Stimulated activated CD8-positive, alpha-beta memory T cell treated with anti-CD3 and anti-CD28 coated beads, Interleukin-15, amount 100 ng/mL, for 4 hours (primary cell): ENCODE measurements around the gene KIAA2012.
A peak's percentile ranks its signal among the peaks of the same experiment; 100 is the strongest.

Experiments
- DNase-seq, 2 donors: peaks; one replicate each; pipeline ENCODE4 v3.0.0-alpha.2; 2020; ENCODE audit warnings: low read depth in 2 of 2

Gene KIAA2012

GRCh38 chr2:202072737-202073401, at the start of gene KIAA2012:
Gene KIAA2012, plus strand, starts transcription at chr2:202073255. Its CDS starts 373 bp downstream, at chr2:202073628.
- DNase-seq: no peak

- no peak for DNase-seq
These were observed 49.2 kb upstream of the KIAA2012 start for GRCh38 chr2:202023904-202024266.

DNA sequence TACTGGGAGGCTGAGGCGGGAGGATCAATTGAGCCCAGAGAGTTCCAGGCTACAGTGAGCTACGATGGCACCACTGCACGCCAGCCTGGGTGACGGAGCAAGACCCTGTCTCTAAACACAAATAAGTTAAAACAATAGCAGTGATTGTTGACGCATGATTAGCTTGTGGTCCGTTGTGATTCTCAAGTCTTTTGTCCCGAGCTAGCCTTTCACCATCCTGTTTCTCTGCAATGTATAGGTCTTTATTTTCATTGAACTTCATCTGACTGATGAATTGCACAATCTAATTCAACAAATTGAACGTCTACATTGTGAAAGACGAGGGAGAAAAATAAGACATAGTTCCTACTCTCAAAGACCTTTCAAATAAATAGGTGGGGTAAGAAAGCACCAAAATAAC, 48.2 kb upstream of the KIAA2012 start:
- DNase-seq: no peak

DNA sequence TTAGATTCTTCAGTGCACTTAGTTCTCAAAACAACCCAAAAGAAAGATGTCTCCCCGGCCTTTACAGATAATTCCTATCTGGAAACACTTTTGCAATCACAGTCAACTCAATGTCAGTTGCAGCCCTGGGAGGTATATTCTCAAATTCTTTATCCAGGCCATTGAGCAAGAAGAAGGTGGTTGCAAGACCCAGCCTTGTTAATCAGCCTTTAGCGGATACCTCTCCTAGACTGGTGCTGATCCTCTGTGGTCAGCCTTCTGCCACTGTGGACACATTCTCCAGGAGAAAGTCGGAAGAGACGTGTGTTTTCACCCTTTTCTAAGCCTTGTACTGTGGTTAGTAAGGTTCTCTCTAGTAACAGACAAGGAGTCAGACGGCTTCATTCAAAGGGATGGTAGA, 47.2 kb upstream of the KIAA2012 start:
- DNase-seq: no peak

- DNase-seq: no peak
These were observed 46.5 kb upstream of the KIAA2012 start for GRCh38 chr2:202026507-202026906.

- DNase-seq: no peak
These were observed 42.4 kb upstream of the KIAA2012 start for GRCh38 chr2:202030691-202031090.

DNA sequence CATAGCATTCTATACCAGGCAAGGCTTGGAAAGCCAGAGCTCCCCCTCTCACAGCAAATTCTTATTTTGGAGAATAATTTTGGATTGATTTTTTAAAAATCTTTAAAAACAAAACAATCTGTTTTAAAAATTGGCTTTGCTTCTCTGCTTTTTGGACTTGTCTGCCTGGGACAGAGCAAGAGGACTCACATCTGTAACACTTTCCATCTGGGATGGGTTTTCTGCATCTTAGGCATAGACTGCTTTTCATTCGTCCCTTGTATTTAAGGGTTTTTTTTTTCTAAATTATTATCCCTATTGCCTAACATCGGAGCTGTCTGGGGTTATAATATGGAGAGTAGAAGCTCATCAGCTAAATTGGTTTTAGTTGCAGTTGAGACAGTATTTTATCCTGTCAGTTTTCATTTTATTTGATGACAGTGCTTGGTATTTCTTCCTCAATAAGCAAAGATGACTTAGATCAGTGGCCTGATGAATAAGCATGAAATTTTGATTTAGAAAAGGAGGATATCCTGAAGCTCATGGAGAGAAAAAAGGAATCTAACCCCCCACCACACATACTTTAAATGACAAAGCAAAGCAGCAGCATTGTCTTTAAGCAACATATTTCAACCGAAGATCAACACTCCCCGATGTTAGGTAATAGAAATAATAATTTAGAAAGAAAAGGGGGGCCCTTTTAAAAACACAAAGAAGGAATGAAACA, 41.7 kb upstream of the KIAA2012 start:
- DNase-seq: no peak

DNA sequence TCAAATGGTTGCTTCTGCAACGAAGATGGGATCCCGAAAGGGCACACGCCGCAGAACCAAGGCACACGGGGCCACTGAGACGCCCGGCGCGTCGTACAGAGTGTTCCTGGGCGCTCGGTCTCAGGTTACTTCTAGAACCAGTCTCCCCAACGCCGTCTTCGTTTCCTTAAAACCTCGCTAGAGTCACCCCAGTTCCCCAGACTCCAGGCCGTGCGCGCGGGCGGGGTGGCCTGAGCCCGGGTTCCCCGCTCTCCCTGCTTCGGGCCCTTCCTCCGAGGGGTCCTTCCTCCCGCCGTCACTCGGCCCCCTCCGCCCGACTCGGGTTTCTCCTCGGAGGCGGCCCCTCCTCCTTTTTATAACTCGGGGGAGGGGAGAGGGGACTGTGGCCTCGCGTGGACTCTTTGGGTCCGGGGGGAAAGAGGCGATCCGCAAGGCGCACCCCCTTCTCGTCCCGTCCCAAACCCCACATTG, 40.2 kb upstream of the KIAA2012 start:
- peak in 1 of 2 donors; percentile 1 for DNase-seq

- peak; percentile 58 to 69 for DNase-seq
These were observed 39.5 kb upstream of the KIAA2012 start, which contains the start of gene FZD7 for GRCh38 chr2:202033317-202034248. Gene FZD7, plus strand, starts transcription at chr2:202033855. Its CDS starts 793 bp downstream, at chr2:202034648.

DNA sequence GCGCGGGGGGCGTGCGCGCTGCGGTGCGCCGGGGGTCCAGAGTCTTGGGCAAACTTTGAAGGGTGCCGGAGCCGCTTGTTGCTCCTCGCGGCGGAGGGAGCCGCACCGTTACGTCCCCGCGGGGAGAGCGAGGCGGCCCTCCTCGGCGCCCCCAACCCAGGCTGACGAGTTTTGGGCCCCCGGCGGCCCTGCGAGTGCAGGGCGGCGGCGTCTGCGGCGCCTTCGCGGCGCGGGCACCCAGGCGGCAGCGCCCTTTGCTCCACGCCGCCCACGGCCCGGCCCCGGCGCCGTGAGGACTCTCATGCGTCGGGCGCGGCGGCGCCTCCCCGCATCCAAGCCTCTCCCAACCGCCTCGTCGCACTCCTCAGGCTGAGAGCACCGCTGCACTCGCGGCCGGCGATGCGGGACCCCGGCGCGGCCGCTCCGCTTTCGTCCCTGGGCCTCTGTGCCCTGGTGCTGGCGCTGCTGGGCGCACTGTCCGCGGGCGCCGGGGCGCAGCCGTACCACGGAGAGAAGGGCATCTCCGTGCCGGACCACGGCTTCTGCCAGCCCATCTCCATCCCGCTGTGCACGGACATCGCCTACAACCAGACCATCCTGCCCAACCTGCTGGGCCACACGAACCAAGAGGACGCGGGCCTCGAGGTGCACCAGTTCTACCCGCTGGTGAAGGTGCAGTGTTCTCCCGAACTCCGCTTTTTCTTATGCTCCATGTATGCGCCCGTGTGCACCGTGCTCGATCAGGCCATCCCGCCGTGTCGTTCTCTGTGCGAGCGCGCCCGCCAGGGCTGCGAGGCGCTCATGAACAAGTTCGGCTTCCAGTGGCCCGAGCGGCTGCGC, 38.6 kb upstream of the KIAA2012 start:
- peak in 1 of 2 donors; percentile 2 for DNase-seq

DNA sequence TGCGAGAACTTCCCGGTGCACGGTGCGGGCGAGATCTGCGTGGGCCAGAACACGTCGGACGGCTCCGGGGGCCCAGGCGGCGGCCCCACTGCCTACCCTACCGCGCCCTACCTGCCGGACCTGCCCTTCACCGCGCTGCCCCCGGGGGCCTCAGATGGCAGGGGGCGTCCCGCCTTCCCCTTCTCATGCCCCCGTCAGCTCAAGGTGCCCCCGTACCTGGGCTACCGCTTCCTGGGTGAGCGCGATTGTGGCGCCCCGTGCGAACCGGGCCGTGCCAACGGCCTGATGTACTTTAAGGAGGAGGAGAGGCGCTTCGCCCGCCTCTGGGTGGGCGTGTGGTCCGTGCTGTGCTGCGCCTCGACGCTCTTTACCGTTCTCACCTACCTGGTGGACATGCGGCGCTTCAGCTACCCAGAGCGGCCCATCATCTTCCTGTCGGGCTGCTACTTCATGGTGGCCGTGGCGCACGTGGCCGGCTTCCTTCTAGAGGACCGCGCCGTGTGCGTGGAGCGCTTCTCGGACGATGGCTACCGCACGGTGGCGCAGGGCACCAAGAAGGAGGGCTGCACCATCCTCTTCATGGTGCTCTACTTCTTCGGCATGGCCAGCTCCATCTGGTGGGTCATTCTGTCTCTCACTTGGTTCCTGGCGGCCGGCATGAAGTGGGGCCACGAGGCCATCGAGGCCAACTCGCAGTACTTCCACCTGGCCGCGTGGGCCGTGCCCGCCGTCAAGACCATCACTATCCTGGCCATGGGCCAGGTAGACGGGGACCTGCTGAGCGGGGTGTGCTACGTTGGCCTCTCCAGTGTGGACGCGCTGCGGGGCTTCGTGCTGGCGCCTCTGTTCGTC, 37.7 kb upstream of the KIAA2012 start:
- DNase-seq: peak in 1 of 2 donors; percentile 12

DNA sequence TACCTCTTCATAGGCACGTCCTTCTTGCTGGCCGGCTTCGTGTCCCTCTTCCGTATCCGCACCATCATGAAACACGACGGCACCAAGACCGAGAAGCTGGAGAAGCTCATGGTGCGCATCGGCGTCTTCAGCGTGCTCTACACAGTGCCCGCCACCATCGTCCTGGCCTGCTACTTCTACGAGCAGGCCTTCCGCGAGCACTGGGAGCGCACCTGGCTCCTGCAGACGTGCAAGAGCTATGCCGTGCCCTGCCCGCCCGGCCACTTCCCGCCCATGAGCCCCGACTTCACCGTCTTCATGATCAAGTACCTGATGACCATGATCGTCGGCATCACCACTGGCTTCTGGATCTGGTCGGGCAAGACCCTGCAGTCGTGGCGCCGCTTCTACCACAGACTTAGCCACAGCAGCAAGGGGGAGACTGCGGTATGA, 37.1 kb upstream of the KIAA2012 start:
- DNase-seq: no peak

DNA sequence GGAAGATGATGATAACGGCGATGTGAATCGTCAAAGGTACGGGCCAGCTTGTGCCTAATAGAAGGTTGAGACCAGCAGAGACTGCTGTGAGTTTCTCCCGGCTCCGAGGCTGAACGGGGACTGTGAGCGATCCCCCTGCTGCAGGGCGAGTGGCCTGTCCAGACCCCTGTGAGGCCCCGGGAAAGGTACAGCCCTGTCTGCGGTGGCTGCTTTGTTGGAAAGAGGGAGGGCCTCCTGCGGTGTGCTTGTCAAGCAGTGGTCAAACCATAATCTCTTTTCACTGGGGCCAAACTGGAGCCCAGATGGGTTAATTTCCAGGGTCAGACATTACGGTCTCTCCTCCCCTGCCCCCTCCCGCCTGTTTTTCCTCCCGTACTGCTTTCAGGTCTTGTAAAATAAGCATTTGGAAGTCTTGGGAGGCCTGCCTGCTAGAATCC, 36.4 kb upstream of the KIAA2012 start:
- DNase-seq: no peak

DNA sequence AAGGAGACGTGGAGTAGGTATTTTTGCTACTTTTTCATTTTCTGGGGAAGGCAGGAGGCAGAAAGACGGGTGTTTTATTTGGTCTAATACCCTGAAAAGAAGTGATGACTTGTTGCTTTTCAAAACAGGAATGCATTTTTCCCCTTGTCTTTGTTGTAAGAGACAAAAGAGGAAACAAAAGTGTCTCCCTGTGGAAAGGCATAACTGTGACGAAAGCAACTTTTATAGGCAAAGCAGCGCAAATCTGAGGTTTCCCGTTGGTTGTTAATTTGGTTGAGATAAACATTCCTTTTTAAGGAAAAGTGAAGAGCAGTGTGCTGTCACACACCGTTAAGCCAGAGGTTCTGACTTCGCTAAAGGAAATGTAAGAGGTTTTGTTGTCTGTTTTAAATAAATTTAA, 36.0 kb upstream of the KIAA2012 start:
- DNase-seq: no peak

DNA sequence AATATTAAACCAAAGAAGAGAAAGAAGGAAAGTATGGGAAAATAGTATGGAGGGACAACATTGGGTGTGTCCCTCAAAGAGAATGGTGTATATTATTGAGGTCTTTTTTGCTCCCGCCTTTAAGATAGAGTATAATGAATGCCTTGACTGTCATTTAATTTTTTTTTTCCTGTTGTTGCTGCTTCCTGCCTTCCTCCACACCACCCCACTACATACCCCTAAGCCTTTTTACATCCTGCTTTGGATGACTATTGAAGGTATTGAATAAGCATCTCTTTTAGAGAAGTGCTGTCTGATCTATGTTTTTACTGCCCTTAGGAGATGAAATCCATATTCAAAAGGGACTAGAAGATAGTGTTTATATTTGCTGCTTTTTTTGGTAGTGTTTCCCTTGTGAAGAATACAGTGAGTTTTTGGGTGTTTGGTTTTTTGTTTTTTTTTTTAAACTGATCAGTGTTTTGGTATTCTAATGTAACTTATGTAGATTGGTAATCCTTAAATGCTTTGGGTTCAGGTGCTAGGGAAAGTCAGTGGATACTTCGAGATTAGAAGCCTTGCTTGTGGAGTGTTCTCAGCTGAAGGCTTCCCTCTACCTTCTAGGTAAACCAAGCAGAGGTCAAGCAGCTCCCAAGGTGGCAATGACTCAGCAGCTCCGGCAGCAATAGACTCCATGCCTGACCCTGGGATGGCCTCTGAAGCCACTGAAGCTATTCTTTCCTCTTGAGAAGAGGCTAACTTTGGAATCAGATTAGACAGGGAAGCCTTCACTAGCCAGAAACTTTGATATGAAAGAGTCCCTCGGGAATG, 34.4 kb upstream of the KIAA2012 start:
- no peak for DNase-seq

GRCh38 chr2:202039278-202040078, 33.6 kb upstream of the KIAA2012 start:
- DNase-seq: no peak

DNA sequence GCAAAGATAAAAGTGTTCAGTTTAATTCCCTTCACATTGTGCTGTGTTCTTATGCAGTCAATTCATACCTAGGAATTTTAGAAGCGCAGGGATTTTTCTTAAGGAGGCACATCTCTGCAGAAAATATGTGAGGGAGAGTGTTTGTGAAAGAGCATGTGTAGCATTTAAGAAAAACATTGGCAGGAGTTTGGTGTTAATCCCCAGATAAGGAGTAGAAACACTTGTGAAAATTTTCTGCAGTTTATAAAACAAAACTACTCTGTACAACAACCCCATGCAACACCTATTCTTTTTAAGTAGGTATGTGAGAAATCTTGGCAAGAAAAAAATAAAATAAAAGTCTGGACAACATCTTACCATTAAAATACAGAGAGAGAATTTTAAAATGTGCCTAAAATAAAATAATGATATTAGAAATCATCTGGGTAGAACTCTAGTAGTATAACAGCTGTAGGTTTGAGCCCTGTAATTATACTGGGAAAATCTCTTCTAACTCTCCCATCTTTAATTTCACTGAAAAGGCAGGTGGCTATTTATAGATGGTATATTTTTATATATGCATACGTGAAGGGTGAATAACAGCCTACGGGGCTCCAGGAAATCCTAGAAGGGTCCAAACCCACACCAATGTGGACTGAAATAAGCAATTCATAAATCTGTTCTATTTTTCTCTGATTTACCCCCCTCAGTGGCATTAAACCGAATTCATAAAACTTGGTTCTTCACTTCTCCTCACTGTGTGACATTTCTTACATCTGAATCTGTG, 32.8 kb upstream of the KIAA2012 start:
- no peak for DNase-seq

GRCh38 chr2:202042444-202042843, 30.6 kb upstream of the KIAA2012 start:
- no peak for DNase-seq
